Pancreas (tissue), 10 donors: Measurements from ENCODE around the gene CNTN5. TPM values are rescaled to one million over a fixed set of nuclear protein-coding genes. Genes with fewer than 3 reads are reported as not detected.
"Not testable (repeated sequence)": the region's sequence is repeated elsewhere in the genome, so short reads cannot be mapped to it uniquely, and the experiment has no call there.

Experiments used
- ATAC-seq, 4 donors: fragments of 200-7000 bp; cut with Tn5 transposase; one replicate each; pipeline versions ENCODE4 v1.8.0 to v1.9.1; 2020; ENCODE audit warnings: mild to moderate bottlenecking in 4 of 4, moderate library complexity in 4 of 4
- DNase-seq, 6 donors: peaks; one replicate each; pipeline ENCODE4 v3.0.0-alpha.2; 2020
- FAIRE-seq: peaks from 2 replicates; lab custom pipeline; 2012; peaks lifted over from hg19 to GRCh38; lab: Jason Lieb, UNC
- H3K27ac ChIP-seq, 4 donors: fragments of 200-600 bp; sonication (generic); 1 replicate in 3 of 4; 2 replicates in 1 of 4; pipeline versions ENCODE4 v1.5.0 to v1.8.0; 2020
- H3K27me3 ChIP-seq, 4 donors: fragments of 200-600 bp; one replicate each; pipeline ENCODE4 v1.8.0; 2021
- H3K36me3 ChIP-seq, 3 donors: fragments of 200-600 bp; sonication (generic) in 1 of 3; one replicate each; pipeline versions ENCODE4 v1.5.0 to v1.8.0; 2020 to 2021
- H3K4me1 ChIP-seq, 3 donors: fragments of 200-600 bp; one replicate each; pipeline ENCODE4 v1.8.0; 2021
- H3K4me3 ChIP-seq, 4 donors: fragments of 200-600 bp; sonication (generic) in 2 of 4; one replicate each; pipeline versions ENCODE4 v1.5.0 to v1.8.0; 2020 to 2021
- H3K9me3 ChIP-seq, 4 donors: fragments of 200-600 bp; one replicate each; pipeline ENCODE4 v1.8.0; 2021
- CTCF ChIP-seq, 4 donors: fragments of 200-600 bp; sonication (generic) in 3 of 4; IDR thresholded peaks; one replicate each; pipeline versions ENCODE4 v1.5.0 to v1.8.0; 2021; ENCODE audit warnings: antibody characterized with exemption in 4 of 4
- WGBS, 2 donors: extraction: QIAGEN DNeasy Blood & Tissue Kit; methylation state at CpG; one replicate each; pipeline ENCODE4 v1.1.7; 2013; 5-methylcytosine and 5-hydroxymethylcytosine counted together
- intact Hi-C, 3 donors: fragments of 100-400 bp; cut with DNase I; formaldehyde crosslinking; loops; one replicate each; pipeline versions ENCODE4 v1.11.1 to v1.14.2; 2022
- polyA plus RNA-seq, 2 donors: library from polyadenylated mRNA; stranded (reverse); fragments of 200-250 nt; gene quantifications; one replicate each; pipeline ENCODE4 v1.2.3, GENCODE V29; 2013
- total RNA-seq, 6 donors: library from RNA; stranded (reverse); fragmentation: NEBNext Ultra II Directional in 4 of 6; extraction: Animal tissue kit (Norgen Biotek cat#: 25700) in 4 of 6; gene quantifications; one replicate each; pipeline versions ENCODE4 v1.2.1 to v1.2.4, GENCODE V29; 2021 to 2023
- donor health status: healthy with polysubstance abuse.
- donor health status: DM: no; HTN: no; CAD: no; lungs with moderate emphysema.
- donor health status: DM: no; HTN: no; CAD: no.
- donor health status: control.
- donor health status: control.
- donor health status: Bipolar disorder and iron deficiency.
- donor health status: DM: yes; HTN: yes; CAD: no.
- donor health status: DM: no; HTN: no; CAD: no.
- donor health status: DM: no; HTN: no; CAD: no.
- donor health status: DM: yes; HTN: yes; CAD: no.

CNTN5 gene
- total and polyA plus RNA-seq, 8 donors = 0.11 to 1.2 (median 0.58) TPM

GRCh38 chr11:100269516-100269915 is 1248.8 kb downstream of the CNTN5 start:
- Histone ChIP-seq H3K4me1 (no peaks in the 10 kb centered on the region), H3K27ac (no peak overlapping the region), H3K9me3 (no peaks in the 10 kb centered on the region), H3K4me3 (no peak overlapping the region), H3K27me3 (no peaks in the 10 kb centered on the region), H3K36me3 (no peaks in the 10 kb centered on the region)
- FAIRE-seq (no peak), ATAC-seq (no peak), DNase-seq (no peak)
- intact Hi-C loops = no loop called here
- 61 to 62% methylated on average over 1 of the region's 1 CpG for WGBS, 2 donors
- no peak for TF ChIP-seq CTCF (IDR thresholded peaks at IDR 0.05)

- no peak for ATAC-seq
- no peak overlapping the region for H3K4me3 ChIP-seq
- H3K27me3 ChIP-seq = no peaks in the 10 kb centered on the region
- H3K36me3 ChIP-seq = no peaks in the 10 kb centered on the region
- no peaks in the 10 kb centered on the region for H3K9me3 ChIP-seq
- no peak for FAIRE-seq
- DNase-seq = peak in 1 of 6 donors; percentile 39
- no peak for TF ChIP-seq CTCF (IDR thresholded peaks at IDR 0.05)
- WGBS, 2 donors = 89 to 95% methylated on average over 16 of the region's 16 CpGs
- intact Hi-C loops = no loop called here
- H3K4me1 ChIP-seq = no peaks in the 10 kb centered on the region
- no peak overlapping the region for H3K27ac ChIP-seq
Observed at GRCh38 chr11:100273066-100273815, 1252.5 kb downstream of the CNTN5 start.

GRCh38 chr11:100274466-100274865 is 1253.7 kb downstream of the CNTN5 start:
- intact Hi-C loops, H3K36me3 ChIP-seq, H3K4me1 ChIP-seq, DNase-seq, H3K9me3 ChIP-seq, ATAC-seq, H3K4me3 ChIP-seq, H3K27ac ChIP-seq, H3K27me3 ChIP-seq, FAIRE-seq: not testable (repeated sequence)
- 71 to 76% methylated on average over 4 of the region's 4 CpGs for WGBS, 2 donors

- no peak for DNase-seq
- Histone ChIP-seq H3K27me3 (no peaks in the 10 kb centered on the region), H3K4me3 (no peak overlapping the region), H3K27ac (no peak overlapping the region), H3K9me3 (no peaks in the 10 kb centered on the region), H3K4me1 (no peaks in the 10 kb centered on the region), H3K36me3 (no peaks in the 10 kb centered on the region)
- intact Hi-C loops = no loop called here
- TF ChIP-seq CTCF (IDR thresholded peaks at IDR 0.05) = no peak
- FAIRE-seq = no peak
- 82 to 91% methylated on average over 6 of the region's 6 CpGs for WGBS, 2 donors
- no peak for ATAC-seq
Observed at GRCh38 chr11:100294748-100295147, 1274.0 kb downstream of the CNTN5 start.

- WGBS, 2 donors = 45 to 72% methylated on average over 5 of the region's 5 CpGs
- ATAC-seq (no peak), FAIRE-seq (no peak), DNase-seq (no peak)
- H3K9me3 ChIP-seq = no peaks in the 10 kb centered on the region
- intact Hi-C loops = no loop called here
- no peaks in the 10 kb centered on the region for H3K36me3 ChIP-seq
- no peaks in the 10 kb centered on the region for H3K4me1 ChIP-seq
- H3K4me3 ChIP-seq = no peak overlapping the region
- no peaks in the 10 kb centered on the region for H3K27me3 ChIP-seq
- no peak overlapping the region for H3K27ac ChIP-seq
- no peak for TF ChIP-seq CTCF (IDR thresholded peaks at IDR 0.05)
Observed at GRCh38 chr11:100296051-100296679, 1275.4 kb downstream of the CNTN5 start.
